Lung microvascular endothelial cell (primary cell): ENCODE results near the gene SLC30A3. TPM values are rescaled to one million over a fixed set of nuclear protein-coding genes. Genes with fewer than 3 reads are reported as not detected.
"Not testable (repeated sequence)": the region's sequence is repeated elsewhere in the genome, so short reads cannot be mapped to it uniquely, and the experiment has no call there.

Experiments used
- DNase-seq, 2 donors: peaks; one replicate each; pipeline versions ENCODE4 v3.0.0 to v3.0.0-alpha.2; 2010; ENCODE audit warnings: low read depth in 2 of 2
- total RNA-seq: library from RNA; depleted of rRNA; stranded (reverse); fragments of >200 nt; gene quantifications from 2 replicates; pipeline ENCODE4 v1.2.1, GENCODE V29; 2014

SLC30A3 gene, protein sequence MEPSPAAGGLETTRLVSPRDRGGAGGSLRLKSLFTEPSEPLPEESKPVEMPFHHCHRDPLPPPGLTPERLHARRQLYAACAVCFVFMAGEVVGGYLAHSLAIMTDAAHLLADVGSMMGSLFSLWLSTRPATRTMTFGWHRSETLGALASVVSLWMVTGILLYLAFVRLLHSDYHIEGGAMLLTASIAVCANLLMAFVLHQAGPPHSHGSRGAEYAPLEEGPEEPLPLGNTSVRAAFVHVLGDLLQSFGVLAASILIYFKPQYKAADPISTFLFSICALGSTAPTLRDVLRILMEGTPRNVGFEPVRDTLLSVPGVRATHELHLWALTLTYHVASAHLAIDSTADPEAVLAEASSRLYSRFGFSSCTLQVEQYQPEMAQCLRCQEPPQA
- 7.8 and 16.9 TPM in 2 replicates for total RNA-seq

DNA sequence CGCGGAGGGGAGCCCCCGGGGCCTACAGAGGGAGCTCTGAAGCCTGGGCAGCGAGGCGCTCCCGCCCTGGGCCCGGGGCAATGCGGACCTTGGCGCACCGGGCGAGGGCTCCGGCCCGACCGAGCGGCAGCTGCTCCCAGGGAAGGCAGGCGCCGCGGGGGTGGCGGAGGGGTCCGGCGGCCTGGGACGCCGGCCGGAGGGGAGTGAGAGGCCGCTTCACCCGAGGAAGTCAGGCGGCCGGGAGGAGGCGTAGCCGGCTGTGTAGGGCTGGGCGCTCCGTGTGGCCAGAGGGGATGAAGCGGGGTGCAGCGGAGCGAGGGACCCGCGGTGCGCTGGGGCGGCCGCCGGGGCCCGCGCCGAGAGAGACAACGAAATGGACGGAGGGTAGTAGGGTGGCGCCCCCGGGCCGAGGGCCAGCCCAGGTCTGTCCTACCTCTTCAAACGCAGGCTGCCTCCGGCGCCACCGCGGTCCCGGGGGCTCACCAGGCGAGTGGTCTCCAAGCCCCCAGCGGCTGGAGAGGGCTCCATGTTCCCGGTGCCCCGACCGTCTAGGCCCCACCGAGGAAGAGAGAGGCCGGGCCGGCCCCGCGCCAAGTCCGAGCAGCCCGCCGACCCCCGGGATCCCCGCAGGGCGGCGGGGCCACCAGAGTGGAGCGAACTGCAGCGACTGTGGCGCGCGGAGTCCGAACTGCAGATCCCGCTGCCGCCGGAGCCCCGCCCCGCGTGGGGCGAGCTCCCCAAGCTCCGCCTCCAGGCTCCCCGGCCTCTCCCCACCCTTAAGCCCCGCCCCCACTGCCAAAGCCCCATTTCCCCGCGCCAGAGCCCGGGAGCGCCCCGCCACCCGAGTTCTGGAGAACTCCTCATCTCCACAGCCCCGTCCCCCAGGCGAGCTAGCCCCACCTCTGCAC, at the start of gene SLC30A3:
SLC30A3 (minus strand) TSS at position 669 of the 908 bp plus-strand sequence; CDS start at position 528, 141 bp downstream.
- DNase-seq, result peak; percentile 27 to 87

DNA sequence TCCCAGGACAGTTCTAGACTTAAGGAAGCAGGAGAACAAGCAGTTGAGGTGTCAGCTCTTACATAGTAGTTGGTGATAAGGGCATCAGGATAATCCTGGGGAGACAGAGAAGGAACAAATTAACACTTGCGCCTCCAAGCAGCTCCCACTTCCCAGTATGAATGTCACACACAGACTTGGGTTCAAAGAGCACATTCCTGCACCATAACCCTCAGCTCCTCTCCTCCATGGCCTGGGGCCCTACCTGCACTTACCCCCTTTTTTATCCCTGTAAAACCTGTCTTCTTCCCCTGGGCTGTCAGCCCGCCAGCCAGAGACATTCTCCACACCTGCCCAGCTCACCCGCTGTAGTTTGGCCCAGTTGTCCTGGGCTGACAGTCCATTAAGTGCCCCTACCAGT, 49.3 kb upstream of the SLC30A3 start:
- no peak for DNase-seq

DNA sequence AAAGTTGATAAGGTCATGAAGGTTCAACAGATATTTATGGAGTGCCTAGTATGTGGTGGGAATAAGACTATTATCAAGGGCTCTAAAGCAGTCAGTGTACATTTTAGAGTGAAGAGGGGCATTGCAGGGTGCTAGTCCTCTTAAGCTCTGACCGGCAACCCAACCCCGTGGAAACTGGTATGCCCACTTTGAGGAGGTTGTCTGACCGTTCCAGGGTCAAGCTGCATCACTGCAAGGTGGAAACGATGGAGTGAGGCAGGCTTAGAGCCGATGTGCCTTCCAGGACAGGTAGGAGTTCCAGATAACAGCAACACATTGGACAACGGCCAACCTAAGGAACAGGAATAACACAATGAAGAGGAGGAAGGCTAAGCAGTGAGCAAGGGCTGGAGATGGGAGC, 46.8 kb upstream of the SLC30A3 start:
- no peak for DNase-seq

DNA sequence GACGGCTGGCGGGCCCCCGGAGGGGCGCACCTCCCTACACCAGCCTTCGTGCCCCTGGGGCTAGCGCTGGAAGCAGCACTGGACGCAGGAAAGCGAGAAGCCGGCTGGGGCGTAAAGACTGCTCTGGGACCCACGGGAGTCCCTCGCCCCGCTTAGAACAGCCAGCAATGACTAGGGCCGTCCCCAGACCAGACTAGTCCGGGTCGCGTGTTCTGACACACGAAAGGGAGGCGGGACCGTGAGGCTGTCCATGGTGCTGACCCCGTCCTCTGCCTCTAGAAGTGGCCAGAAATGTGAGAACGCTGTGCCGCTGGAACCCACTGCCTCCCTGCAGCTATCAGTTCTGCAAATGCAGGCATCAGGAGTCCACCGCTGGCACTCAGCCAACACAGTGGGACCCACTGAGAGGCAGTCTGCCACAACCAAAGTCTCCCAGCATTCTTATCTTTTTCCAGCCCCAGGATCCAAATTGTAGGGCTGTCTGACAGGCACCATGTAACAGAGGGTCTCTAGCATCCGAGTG, 45.6 kb upstream of the SLC30A3 start, which contains the start of gene UCN:
UCN (minus strand) TSS at position 87 of the 523 bp plus-strand sequence. CDS start 550 bp downstream, outside the sequence.
- DNase-seq, result peak; percentile 55 to 76

DNA sequence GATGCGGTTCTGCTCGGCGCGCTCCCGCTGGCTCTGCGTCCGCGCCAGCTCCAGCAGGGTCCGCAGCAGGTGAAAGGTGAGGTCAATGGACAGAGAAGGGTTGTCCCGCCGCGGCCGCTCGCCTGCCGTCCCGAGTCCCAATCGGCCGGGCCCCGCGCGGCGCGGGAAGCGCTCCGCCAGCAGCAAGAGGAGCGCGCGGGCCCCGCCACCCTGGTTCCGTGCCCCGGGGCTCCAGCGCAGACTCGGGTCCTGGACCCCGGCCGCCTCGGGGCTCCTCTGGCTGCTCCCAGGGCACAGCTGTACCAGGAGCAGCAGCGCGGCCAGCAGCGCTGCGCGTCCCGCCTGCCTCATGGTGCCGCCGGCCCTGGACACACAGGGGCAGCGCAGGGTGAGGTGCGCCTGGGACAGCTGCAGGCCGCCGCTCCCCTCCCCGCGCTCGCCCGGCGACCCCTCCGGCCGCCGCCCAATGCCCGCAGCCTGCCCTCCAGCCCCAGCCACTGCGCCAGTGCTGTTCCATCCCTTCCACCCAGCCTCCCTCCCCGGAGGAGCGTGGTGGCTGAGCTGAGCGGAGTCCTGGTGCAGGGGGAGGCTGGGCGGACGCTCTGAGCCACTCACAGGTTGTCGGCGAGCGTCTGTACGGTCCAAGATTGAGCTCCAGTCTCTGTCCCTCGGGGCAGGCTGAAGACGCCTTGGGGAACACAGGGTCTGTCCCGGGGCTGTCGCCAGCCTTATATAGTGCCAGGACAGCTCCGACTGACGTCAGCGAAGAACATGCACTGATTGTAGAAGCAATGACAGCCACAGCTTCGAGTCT, 44.9 kb upstream of the SLC30A3 start:
- no peak for DNase-seq

DNA sequence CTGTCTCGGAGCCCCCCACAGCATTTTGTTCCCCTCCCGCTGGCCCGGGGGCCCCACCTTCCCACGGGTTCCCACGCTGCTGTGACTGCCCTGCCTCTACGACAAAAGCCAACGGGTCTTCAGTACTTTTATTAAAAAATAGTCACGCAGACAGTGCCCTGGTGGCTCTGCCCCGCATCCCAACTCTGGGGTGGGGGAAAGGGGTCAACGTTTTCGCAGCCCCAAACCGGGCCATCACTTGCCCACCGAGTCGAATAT, 44.4 kb upstream of the SLC30A3 start:
- no peak for DNase-seq

DNA sequence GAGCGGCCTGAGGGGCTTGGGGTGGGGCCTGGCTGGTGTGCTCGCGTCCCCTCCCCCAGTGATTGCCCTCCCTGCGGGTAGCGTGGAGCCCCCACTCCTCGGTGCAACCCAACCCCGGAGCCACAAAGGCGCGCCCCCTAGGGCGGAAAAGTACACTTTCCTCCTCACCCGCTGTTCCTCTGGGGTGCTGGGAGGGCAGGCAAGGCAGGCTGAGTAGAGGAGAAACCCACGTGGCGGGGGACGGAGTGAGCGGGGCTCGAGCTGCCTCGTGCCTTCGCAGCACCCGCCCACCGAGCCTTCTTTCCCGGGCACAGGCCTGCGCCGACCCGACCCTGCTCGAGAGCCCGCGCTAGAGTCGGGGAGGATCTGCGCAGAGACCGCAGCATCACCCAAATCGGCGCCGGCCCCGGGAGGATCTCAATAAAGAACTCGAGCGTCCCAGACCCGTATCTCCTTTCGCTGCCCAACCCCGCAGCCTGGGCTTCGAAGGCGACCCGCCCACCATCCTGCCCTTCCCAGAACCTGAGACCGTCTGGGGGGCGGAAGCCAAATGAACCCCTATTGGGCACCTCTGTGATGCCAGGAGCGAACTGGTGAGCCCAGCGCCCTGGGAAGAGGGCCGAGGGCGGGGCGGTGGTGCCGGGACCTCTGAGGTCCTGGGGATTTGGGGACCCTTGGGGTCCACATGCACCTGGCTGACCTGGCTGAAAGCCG, 43.9 kb upstream of the SLC30A3 start:
- DNase-seq, result no peak

DNA sequence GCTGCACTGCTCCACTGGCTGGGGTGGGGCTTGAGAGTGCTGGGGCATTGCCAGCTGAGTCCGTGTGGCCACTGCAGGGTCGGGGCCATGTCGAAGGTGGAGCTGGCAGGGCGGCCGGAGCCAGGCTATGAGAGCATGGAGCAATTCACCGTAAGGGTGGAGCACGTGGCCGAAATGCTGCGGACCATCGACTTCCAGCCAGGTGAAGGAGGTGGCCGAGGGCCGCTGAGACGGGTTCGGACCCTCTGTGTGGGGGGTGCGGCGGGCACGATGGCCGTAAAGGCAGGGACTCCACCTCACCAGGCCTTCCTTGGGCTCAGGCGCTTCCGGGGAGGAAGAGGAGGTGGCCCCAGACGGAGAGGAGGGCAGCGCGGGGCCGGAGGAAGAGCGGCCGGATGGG, 43.3 kb upstream of the SLC30A3 start:
- DNase-seq, result no peak

DNA sequence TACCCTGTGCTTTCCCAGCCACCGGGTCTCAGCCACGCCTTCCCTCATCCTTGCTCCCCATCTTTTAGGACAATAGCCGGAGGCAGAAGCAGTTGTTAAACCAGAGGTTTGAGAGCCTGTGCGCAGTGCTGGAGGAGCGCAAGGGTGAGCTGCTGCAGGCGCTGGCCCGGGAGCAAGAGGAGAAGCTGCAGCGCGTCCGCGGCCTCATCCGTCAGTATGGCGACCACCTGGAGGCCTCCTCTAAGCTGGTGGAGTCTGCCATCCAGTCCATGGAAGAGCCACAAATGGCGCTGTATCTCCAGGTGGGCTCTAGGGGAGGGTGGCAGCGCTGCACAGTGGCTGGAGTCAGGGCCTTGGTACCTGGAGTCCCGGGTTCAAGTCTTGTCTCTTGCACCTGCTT, 42.7 kb upstream of the SLC30A3 start:
- no peak for DNase-seq

DNA sequence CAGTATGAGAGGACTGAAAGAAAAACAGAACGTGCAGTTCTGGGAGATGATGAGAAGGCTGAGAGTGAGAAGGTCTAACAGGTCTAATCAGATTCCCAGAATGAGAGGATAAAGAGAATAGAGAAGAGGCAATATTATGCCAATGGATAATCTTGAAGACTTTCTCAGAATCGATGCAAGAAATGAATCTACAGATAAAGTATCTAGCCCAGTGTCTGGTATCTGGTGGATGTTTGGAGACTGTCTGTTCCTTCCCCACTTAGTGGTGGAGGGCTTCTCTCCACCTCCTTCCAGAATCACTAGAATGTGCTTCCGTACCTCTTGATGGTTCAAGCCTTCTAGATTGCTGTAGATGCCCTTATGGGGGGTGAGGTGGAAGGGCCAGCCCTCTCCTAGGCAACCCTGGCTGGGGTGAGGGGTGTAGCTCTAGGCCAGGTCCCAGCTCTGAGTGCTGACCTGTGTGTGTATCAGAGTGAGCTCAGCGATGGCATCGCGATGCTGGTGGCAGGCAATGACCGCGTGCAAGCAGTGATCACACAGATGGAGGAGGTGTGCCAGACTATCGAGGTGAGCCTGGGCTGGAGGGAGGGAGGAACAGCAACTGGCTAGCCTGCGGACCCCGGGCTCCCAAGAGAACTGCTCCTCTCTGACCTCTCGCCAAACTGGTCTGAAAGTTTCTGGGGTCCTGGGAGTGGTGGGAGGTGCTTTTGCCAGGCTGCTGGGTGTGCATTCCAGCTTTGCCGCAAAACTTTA, 41.8 kb upstream of the SLC30A3 start:
- DNase-seq, result no peak

DNA sequence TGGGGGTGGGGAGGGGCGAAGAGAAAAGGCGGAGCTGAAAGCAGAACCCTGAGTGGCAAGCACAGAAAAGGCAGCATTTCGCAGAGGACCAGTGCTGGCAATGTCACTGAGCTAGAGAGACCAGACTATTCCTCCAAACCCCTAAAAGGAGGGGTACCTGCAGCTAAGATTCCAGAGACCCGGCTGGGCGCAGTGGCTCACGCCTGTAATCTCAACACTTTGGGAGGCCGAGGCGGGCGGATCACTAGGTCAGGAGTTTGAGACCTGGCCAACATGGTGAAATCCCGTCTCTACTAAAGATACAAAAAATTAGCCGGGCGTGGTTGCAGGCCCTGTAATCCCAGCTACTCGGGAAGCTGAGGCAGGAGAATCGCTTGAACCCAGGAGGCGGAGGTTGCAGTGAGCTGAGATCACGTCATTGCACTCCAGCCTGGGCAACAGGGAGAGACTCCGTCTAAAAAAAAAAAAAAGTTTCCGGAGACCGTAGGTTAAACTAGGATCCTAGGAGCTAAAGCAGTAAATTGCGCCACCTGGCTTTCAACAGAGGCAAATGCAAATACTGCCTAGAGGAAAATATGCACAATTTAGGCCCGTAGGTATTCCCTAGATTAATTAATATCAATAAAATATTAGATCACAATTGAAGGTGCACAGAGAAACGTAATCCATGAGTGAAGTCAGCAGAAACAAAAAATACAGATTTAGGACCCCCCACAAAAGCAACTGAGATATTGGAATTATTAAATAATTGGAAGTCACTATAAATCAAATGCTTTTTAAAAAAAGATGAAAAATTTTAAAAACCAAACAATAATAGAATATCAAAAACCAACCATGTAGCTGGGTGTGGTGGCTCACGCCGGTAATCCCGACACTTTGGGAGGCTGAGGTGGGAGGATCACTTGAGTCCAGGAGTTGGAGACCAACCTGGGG, 40.5 kb upstream of the SLC30A3 start:
- DNase-seq, result peak; percentile 73 to 87

DNA sequence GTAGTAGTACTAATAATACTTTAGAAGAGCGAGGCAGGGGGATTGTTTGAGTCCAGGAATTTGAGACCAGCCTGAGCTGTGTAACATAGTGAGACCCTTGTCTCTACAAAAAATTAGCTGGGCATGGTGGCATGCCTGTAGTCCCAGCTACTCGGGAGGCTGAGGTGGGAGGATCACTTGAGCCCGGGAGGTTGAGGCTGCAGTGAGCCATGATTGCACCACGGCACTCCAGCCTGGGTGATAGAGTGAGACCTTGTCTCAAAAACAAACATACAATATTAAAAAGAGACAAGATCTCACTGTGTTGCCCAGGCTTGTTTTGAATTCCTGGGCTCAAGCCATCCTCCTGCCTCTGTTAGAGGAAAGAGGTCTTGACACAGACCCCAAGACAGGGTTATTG, 37.8 kb upstream of the SLC30A3 start:
- DNase-seq, result not testable (repeated sequence)

DNA sequence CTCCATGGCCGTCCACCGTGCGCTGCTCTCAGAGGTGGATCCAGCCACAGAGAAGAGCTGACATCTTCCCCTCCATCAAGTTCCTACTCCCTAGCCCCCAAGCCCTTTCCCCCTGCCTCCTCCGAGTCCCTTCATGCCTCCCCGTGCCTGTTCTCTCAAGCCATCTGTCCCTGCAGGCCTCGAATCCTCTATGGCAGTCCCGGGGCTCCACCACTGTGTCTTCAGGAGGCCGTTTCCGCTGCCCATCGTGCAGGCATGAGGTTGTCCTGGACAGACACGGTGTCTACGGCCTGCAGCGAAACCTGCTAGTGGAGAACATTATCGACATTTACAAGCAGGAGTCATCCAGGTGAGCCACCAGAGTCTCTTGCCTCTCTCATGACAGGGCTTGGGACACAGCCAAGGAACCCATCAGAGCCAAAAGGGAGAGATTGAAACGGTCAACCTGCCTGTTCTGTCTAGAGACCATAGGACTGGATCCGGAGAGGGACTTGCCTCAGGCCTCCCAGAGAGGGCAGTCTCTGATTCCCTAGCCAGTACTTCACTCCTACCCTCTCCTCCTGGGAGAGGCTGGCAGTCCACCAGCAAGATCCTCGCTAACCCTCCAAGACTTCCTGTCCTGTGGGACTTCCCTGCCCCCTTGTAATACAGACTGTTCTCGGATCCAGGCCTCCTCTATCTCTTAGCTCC, 35.7 kb upstream of the SLC30A3 start:
- DNase-seq, result no peak

DNA sequence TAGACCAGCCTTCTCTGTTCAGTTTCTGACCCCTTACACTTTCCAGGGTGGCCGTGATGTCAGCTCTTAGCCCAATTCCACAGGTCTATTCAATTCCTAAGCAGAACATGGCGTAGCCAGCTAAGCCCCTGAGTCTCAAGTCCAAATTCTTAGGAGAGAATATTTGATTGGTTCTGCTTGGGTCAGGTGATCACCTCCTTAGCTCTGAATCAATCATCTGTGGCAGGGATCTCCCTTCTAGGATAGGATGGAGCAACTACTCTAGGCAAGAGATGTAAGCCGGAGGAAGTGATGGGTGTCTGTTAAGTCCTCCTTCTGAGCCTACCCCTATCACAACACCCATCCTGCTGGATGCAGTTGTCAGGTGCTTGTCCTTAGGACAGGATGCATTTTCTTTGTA, 34.3 kb upstream of the SLC30A3 start:
- no peak for DNase-seq

DNA sequence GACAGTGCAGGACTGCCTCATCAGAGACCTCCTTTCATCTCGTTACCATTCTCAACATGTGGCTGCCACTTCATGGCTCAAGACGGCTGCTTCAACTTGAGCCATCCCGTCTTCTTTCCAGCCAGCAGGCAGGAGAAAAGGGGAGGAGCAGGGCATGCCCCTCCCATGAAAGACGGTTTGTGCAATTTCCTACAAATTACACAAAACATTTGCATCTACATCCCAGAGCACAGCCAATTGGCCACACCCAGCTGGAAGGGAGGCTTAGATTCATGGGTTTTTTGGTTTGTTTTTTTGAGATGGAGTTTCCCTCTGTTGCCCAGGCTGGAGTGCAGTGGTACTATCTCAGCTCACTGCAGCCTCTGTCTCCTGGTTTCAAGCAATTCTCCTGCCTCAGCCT, 33.6 kb upstream of the SLC30A3 start:
- no peak for DNase-seq

DNA sequence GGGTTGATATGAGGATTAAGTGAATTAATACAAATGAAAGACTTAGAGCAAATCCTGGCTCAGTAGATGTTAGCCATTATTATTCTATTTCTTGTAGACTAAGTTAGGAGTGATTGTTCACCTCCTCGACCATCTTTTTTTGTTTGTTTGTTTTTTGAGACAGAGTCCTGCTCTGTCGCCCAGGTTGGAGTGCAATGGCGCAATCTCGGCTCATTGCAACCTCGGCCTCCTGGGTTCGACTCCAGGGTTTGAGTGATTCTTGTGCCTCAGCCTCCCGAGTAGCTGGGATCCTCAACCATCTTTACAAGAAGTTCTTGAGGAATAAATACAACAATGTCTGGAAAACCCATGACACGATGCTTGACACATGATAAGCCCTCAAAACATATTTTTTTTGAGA, 32.1 kb upstream of the SLC30A3 start:
- DNase-seq, result no peak

DNA sequence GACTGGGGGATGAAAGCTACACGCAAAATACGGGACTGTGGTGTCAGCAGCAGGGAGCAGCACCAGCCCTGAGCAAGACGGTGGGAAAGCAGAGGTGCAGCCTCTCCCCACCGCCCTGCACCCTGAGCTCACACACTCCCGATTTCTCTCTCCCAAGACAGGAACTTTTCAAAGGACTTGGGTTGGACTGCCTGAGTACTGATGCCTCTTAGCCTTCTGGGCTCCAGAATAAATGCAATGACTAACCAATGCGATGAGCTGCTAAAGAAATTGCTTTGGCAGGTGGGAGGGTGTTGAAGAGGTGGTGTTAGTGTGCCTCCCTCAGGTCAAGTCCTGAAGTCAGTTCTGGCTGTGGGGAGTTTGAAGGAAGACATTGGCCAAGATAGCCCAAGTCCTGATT, 29.0 kb upstream of the SLC30A3 start:
- no peak for DNase-seq

DNA sequence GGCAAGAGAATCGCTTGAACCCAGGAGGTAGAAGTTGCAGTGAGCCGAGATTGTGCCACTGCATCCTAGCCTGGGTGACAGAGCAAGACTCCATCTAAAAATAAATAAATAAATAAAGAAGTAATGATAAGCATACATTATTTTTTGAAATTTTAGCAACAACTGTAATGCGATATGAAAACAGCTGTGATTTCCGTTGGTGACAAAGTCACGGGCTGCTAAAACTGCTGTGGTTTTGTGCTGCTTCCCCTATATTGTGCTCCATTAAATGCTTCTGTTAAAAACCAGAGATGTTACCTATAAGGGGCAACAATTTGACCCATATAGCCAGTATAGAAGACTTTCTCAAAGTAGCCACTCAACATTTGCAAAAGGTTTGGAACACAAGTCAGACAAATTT, 27.7 kb upstream of the SLC30A3 start:
- DNase-seq, result no peak

DNA sequence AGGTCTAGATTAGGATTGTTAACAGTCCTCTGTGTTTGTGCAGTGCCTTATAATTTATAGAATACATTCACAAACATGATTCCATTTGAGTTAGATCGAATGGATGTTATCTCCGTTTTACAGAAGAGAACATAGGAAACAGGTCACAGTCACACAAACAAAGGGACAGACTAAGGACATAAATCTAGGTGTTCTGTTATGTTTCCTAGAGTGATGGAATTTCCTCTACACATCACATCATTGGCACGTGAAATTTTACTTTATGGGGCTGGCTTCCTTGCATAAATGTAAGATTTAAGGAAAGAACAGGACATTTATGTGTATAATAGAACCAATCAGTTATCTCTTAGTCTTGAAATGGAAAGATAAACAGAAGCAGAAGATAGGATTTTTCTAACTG, 25.8 kb upstream of the SLC30A3 start:
- DNase-seq, result peak; percentile 59 to 97
